Activated CD4-positive, alpha-beta T cell treated with anti-CD3 and anti-CD28 coated beads for 36 hours (primary cell): ENCODE measurements around the gene PID1. TPM values are rescaled to one million over a fixed set of nuclear protein-coding genes. Genes with fewer than 3 reads are reported as not detected.

ENCODE experiments used
- ATAC-seq: fragments of 200-7000 bp; cut with Tn5 transposase; one replicate; pipeline ENCODE4 v1.10.0; 2021; ENCODE audit warnings: mild to moderate bottlenecking, moderate library complexity
- CTCF ChIA-PET: fragments of 350-600 bp; sonication (Branson Sonifier 250); formaldehyde crosslinking; loops from one replicate; lab custom pipeline; 2021; ENCODE audit warnings: antibody characterized with exemption; lab: Charles Lee
- POLR2A ChIA-PET: fragments of 350-600 bp; sonication (Branson Sonifier 250); formaldehyde crosslinking; loops from one replicate; lab custom pipeline; 2021; ENCODE audit warnings: antibody characterized with exemption, inconsistent platforms; lab: Charles Lee
- DNase-seq: peaks from one replicate; pipeline ENCODE4 v3.0.0-alpha.2; 2020
- H3K27ac Mint-ChIP-seq: one replicate; pipeline ENCODE4 v1.8.0; 2021; ENCODE audit warnings: mixed read lengths
- H3K27me3 Mint-ChIP-seq: one replicate; pipeline ENCODE4 v1.8.0; 2021; ENCODE audit warnings: mixed read lengths
- H3K36me3 Mint-ChIP-seq: one replicate; pipeline ENCODE4 v1.8.0; 2021; ENCODE audit warnings: low read depth, mixed read lengths
- H3K4me1 Mint-ChIP-seq: one replicate; pipeline ENCODE4 v1.8.0; 2021; ENCODE audit warnings: mixed read lengths
- H3K4me3 Mint-ChIP-seq: one replicate; pipeline ENCODE4 v1.8.0; 2021; ENCODE audit warnings: mild to moderate bottlenecking, moderate library complexity, mixed read lengths
- H3K9me3 Mint-ChIP-seq: one replicate; pipeline ENCODE4 v1.8.0; 2021; ENCODE audit warnings: low read depth, mixed read lengths
- intact Hi-C, 2 experiments: fragments of 100-400 bp; cut with DNase I in 1 of 2; cut with micrococcal nuclease in 1 of 2; formaldehyde crosslinking; loops; one replicate each; pipeline versions ENCODE4 v1.14.2 to v1.15.1; 2022 to 2024; cut with DNase I, micrococcal nuclease
- total RNA-seq, 2 experiments: library from RNA; stranded (reverse); gene quantifications; one replicate each; pipeline ENCODE4 v1.2.3, GENCODE V29; 2021

The PID1 gene
- total RNA-seq, 2 experiments from 2014 or later, result not detected

- intact Hi-C loops, result no loop called here
- Mint-ChIP-seq H3K36me3 (no peaks in the 10 kb centered on the region), H3K27me3 (no peaks in the 10 kb centered on the region), H3K27ac (no peak overlapping the region), H3K4me3 (no peak overlapping the region), H3K9me3 (peaks cover 7% of the 10 kb centered on the region), H3K4me1 (no peaks in the 10 kb centered on the region)
- no peak for DNase-seq
- CTCF ChIA-PET, result no interaction called here
- POLR2A ChIA-PET, result no interaction called here
- no peak for ATAC-seq
Measured at GRCh38 chr2:229033816-229034215, 237.3 kb downstream of the PID1 start.

GRCh38 chr2:229032608-229033234, 238.4 kb downstream of the PID1 start:
- H3K27me3 Mint-ChIP-seq, result no peaks in the 10 kb centered on the region
- H3K27ac Mint-ChIP-seq, result no peak overlapping the region
- H3K36me3 Mint-ChIP-seq, result no peaks in the 10 kb centered on the region
- ATAC-seq (no peak), DNase-seq (no peak)
- CTCF ChIA-PET, result no interaction called here
- no peaks in the 10 kb centered on the region for H3K4me1 Mint-ChIP-seq
- H3K4me3 Mint-ChIP-seq, result no peak overlapping the region
- H3K9me3 Mint-ChIP-seq, result peaks cover 8% of the 10 kb centered on the region
- POLR2A ChIA-PET, result no interaction called here
- intact Hi-C loops, result no loop called here

DNA sequence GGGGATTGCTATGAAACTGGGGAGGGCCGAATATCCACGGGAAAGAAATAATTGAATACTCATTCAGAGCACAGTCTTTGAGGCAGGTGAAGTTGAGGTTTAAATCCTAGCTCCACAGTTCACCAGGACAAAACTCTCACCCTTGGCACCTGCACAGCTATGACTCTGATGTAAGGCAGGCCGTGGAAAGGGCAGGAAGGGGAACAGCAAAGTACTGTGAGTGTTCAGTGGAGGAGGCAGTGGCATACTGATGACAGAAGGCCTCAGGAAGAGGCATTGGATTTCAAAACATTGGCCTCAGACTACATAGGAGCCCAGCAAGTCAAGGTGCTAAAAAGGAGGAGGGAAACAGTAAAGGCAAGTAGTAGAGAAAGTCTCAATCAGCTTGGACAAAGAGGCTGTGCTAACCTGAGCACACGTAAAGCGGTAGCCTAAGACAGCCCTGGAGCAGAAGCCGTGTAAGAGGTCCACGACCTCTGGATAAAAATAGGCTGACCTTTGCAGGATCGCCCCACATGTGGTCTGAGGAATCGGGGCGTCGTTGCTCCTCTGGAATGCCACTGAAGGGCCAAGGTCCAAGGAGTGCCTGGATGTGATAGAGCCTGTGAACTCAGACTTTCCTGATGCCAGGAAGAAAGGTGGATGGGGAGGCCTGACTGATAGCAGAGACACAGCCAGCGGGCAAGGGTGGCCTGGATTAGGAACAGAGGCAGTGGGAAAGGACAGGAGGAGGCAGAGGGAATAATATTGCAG, 243.6 kb downstream of the PID1 start:
- no peak for DNase-seq
- Mint-ChIP-seq H3K9me3 (peaks cover 7% of the 10 kb centered on the region), H3K36me3 (no peaks in the 10 kb centered on the region), H3K4me3 (no peak overlapping the region), H3K27ac (no peak overlapping the region), H3K27me3 (no peaks in the 10 kb centered on the region), H3K4me1 (no peaks in the 10 kb centered on the region)
- ChIA-PET POLR2A (no interaction called here), CTCF (no interaction called here)
- intact Hi-C loops, result no loop called here
- ATAC-seq, result no peak

GRCh38 chr2:229025653-229026052, 245.4 kb downstream of the PID1 start:
- no peaks in the 10 kb centered on the region for H3K27me3 Mint-ChIP-seq
- no peak for ATAC-seq

GRCh38 chr2:229022652-229023051, 248.4 kb downstream of the PID1 start:
- intact Hi-C loops, result no loop called here
- CTCF ChIA-PET, result interaction anchor here (0.5 to 0.6 kb wide), 2 partner anchors 50 to 1880 kb away, joined by 3 to 4 read pairs; no protein-coding TSS in a partner anchor

More at GRCh38 chr2:229025653-229026052, 245.4 kb downstream of the PID1 start:
- no peak overlapping the region for H3K27ac Mint-ChIP-seq
- no peaks in the 10 kb centered on the region for H3K4me1 Mint-ChIP-seq
- POLR2A ChIA-PET, result no interaction called here
- no peak for DNase-seq
- peaks cover 6% of the 10 kb centered on the region for H3K9me3 Mint-ChIP-seq
- CTCF ChIA-PET, result no interaction called here
- no peak overlapping the region for H3K4me3 Mint-ChIP-seq
- no peaks in the 10 kb centered on the region for H3K36me3 Mint-ChIP-seq
- intact Hi-C loops, result no loop called here

DNA sequence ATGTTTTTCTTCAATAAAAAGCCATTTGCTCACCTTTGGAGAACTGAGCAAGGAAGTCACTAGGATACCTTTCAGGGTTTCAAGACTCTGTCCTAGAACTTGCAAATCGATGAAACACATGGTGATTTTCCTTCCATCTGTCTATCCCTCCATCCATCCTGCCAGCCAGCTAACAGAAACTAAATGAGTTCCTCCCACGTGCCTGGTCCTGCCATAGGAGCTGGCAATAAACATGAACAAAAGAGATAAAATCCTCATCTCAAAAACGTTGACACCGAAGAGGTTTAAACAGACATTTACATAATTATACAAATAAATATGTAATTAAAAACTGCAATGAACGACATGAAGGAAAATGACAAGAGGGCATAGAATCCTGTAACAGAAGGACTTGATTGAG, 249.0 kb downstream of the PID1 start:
- Mint-ChIP-seq H3K27me3 (no peaks in the 10 kb centered on the region), H3K4me1 (no peaks in the 10 kb centered on the region), H3K27ac (no peak overlapping the region), H3K9me3 (peaks cover 11% of the 10 kb centered on the region), H3K36me3 (no peaks in the 10 kb centered on the region), H3K4me3 (no peak overlapping the region)
- ChIA-PET POLR2A (no interaction called here), CTCF (no interaction called here)
- intact Hi-C loops, result no loop called here
- ATAC-seq, result no peak
- DNase-seq, result no peak

More at GRCh38 chr2:229022652-229023051, 248.4 kb downstream of the PID1 start:
- H3K4me3 Mint-ChIP-seq, result no peak overlapping the region
- POLR2A ChIA-PET, result no interaction called here
- DNase-seq, result no peak
- no peaks in the 10 kb centered on the region for H3K36me3 Mint-ChIP-seq
- no peak overlapping the region for H3K27ac Mint-ChIP-seq
- H3K4me1 Mint-ChIP-seq, result no peaks in the 10 kb centered on the region
- H3K9me3 Mint-ChIP-seq, result peaks cover 9% of the 10 kb centered on the region
- no peak for ATAC-seq
- no peaks in the 10 kb centered on the region for H3K27me3 Mint-ChIP-seq

DNA sequence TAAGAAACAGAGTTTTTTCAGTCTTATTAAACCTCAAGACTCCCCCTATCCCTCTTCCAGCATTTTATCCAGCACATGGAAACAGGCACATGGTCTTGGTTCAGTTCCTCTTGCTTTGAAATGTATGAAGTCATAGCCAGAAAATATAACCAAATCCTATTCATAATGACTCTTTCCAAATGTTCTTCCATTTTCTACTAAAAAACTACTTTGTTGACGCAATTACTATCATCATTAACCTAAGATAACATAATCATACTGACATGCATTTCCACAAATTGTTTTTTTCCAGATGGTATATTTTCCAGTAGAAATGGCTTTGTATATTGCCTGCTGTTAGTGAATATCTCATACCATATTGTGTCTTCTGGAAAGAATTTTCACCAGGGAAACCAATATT, 261.3 kb downstream of the PID1 start:
- DNase-seq, result no peak
- Mint-ChIP-seq H3K36me3 (no peaks in the 10 kb centered on the region), H3K27ac (no peak overlapping the region), H3K4me3 (no peak overlapping the region), H3K27me3 (no peaks in the 10 kb centered on the region), H3K4me1 (no peaks in the 10 kb centered on the region), H3K9me3 (no peaks in the 10 kb centered on the region)
- CTCF ChIA-PET, result no interaction called here
- no peak for ATAC-seq
- intact Hi-C loops, result no loop called here
- POLR2A ChIA-PET, result no interaction called here

DNA sequence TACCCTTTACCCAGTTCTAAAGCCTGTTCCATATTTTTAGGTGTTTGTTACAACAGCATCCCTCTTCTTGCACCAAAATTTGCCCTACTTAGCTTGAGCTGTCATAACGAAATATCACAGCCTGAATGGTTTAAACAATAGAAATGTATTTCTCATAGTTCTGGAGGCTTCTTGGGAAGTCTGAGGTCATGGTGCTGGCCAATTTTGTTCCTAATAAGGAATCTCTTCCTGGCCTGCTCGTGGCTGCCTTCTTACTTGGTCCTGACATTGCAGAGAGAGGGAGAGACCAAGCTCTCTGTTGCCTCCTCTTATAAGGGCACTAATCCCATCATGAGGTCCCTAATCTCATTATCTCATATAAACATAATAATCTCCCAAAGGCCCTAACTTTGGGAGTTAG, 267.8 kb downstream of the PID1 start:
- H3K4me1 Mint-ChIP-seq, result no peaks in the 10 kb centered on the region

DNA sequence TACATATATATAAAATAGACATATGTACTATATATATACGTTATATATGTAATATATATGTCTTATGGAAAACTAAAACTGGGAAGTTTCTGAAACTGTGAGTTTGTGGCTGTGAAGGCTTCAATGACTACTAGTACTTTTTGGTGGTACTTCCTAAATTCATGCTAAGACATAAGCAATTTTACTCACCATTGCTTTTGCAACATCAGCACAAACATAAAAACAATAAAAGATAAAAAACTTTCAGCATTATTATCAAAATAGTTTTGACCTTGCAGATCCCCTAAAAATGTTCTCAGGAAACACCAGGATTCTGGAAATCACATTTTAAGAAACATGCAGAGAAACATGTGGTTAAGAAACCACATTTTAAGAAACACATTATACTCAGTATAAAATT, 269.9 kb downstream of the PID1 start:
- intact Hi-C loops, result no loop called here
- Mint-ChIP-seq H3K4me1 (no peaks in the 10 kb centered on the region), H3K9me3 (peaks cover 21% of the 10 kb centered on the region), H3K27ac (no peak overlapping the region), H3K36me3 (no peaks in the 10 kb centered on the region), H3K27me3 (no peaks in the 10 kb centered on the region), H3K4me3 (no peak overlapping the region)
- POLR2A ChIA-PET, result no interaction called here
- DNase-seq (no peak), ATAC-seq (no peak)
- CTCF ChIA-PET, result no interaction called here

More for the DNA sequence above, 267.8 kb downstream of the PID1 start:
- DNase-seq, result no peak
- Mint-ChIP-seq H3K36me3 (no peaks in the 10 kb centered on the region), H3K9me3 (peaks cover 19% of the 10 kb centered on the region), H3K27ac (no peak overlapping the region), H3K27me3 (no peaks in the 10 kb centered on the region), H3K4me3 (no peak overlapping the region)
- intact Hi-C loops, result no loop called here
- CTCF ChIA-PET, result no interaction called here
- POLR2A ChIA-PET, result no interaction called here
- ATAC-seq, result no peak

GRCh38 chr2:228999326-228999725, 271.8 kb downstream of the PID1 start:
- Mint-ChIP-seq H3K36me3 (no peaks in the 10 kb centered on the region), H3K27me3 (no peaks in the 10 kb centered on the region), H3K27ac (no peak overlapping the region), H3K4me1 (no peaks in the 10 kb centered on the region), H3K4me3 (no peak overlapping the region), H3K9me3 (peaks cover 21% of the 10 kb centered on the region)
- intact Hi-C loops, result no loop called here
- ChIA-PET CTCF (no interaction called here), POLR2A (no interaction called here)
- no peak for ATAC-seq
- DNase-seq, result no peak

GRCh38 chr2:228988786-228989185, 282.3 kb downstream of the PID1 start:
- Mint-ChIP-seq H3K27ac (no peak overlapping the region), H3K4me1 (no peaks in the 10 kb centered on the region), H3K36me3 (no peaks in the 10 kb centered on the region), H3K27me3 (no peaks in the 10 kb centered on the region), H3K9me3 (peaks cover 7% of the 10 kb centered on the region), H3K4me3 (no peak overlapping the region)
- no peak for DNase-seq
- POLR2A ChIA-PET, result no interaction called here
- CTCF ChIA-PET, result no interaction called here
- no peak for ATAC-seq
- intact Hi-C loops, result no loop called here

DNA sequence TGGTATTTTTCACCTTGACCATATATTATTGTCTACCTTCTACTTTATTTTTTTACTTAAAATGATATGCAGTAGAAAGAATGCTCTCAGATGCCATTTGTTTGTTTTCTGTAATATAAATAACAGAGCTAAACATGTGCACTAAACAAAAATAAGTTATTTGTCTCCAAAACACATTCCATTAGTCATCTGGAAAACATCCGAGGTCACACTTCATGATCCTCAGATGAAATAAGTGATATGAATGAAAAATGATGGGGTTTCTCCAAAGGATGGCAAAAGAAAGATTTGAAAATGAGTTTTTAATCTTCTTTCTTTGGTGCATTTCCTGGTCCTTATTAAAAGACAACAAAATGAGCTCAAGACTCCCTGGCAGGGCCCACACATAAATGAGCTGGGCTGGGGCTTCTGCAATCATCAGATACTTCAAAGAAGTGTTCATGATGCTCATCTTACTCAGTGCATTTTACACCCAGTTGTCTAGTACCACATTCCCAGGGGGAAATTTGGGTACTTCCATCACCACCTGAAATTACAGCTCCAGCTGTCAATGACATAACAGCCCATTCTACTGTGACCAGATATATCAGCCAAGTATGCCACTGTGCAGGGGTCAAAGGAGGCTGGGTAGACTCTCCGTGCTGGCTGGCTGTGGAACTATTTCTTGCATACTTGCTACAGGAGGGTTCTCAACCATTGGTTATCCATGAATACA, 283.5 kb downstream of the PID1 start:
- POLR2A ChIA-PET, result no interaction called here
- no peaks in the 10 kb centered on the region for H3K27me3 Mint-ChIP-seq
- intact Hi-C loops, result no loop called here
- DNase-seq, result no peak
- no peaks in the 10 kb centered on the region for H3K4me1 Mint-ChIP-seq
- H3K36me3 Mint-ChIP-seq, result no peaks in the 10 kb centered on the region
- no peak overlapping the region for H3K27ac Mint-ChIP-seq
- no peak overlapping the region for H3K4me3 Mint-ChIP-seq
- ATAC-seq, result no peak
- peaks cover 5% of the 10 kb centered on the region for H3K9me3 Mint-ChIP-seq
- CTCF ChIA-PET, result no interaction called here
